HG02840 (cell line): ENCODE measurements around the gene CCDC178.
"Not testable (repeated sequence)": the region's sequence is repeated elsewhere in the genome, so short reads cannot be mapped to it uniquely, and the experiment has no call there.

Experiments
- ATAC-seq: cut with Tn5 transposase; IDR thresholded peaks from one replicate; pipeline ENCODE4 v1.9.1; 2021; ENCODE audit warnings: mild to moderate bottlenecking, moderate library complexity, moderate number of reproducible peaks; ENCODE audit not compliant: unreplicated experiment, low FRiP score

Gene CCDC178

DNA sequence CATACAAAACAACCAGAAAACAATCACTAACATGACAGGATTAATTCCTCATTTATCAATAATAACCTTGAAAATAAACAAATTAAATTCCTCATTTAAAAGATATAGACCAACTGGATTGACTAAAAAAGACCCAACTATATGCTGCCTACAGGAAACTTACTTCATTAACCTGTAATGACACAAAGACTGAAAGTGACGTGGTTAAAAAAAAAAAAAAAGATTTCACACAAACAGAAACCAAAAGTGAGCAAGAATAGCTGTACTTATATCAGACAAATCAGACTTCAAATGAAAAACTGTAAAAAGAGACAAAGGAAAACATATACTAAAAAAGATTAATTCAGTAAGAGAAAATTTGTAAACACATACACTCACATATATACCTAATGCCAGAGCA is 201.2 kb downstream of the CCDC178 start:
- no peak for ATAC-seq

GRCh38 chr18:33232318-33232626 is 208.2 kb downstream of the CCDC178 start:
- ATAC-seq, result no peak

GRCh38 chr18:33231474-33232317 is 208.8 kb downstream of the CCDC178 start:
- no peak for ATAC-seq

GRCh38 chr18:33212363-33212762 is 228.2 kb downstream of the CCDC178 start:
- ATAC-seq, result no peak

DNA sequence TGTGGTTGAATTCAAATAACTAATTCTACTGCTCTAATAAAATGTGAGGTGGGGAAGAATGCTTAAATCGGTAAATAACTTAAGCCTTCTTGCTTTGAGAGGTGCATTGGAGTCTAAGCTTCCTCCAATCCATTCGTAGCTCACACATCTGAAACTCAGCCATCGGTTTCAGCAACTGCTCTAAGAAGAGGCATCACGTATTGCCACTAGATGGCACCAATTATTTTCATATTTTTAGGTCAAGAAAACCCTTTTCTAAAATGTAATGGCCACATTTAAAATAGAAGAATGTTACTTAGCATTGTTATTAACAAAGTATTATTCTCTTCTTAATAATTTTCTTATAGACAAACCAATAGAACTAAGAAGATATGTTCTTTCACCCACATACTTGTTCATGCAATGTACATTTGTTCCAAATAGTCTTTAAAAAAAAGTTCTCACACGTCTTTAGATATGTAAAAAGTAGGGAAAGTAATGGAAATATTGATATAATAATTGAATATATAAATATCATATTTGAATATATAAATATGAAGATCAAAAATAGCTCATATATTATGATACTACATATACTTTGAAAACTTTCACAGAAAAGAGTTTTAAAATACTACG is 229.8 kb downstream of the CCDC178 start:
- ATAC-seq, result no peak

DNA sequence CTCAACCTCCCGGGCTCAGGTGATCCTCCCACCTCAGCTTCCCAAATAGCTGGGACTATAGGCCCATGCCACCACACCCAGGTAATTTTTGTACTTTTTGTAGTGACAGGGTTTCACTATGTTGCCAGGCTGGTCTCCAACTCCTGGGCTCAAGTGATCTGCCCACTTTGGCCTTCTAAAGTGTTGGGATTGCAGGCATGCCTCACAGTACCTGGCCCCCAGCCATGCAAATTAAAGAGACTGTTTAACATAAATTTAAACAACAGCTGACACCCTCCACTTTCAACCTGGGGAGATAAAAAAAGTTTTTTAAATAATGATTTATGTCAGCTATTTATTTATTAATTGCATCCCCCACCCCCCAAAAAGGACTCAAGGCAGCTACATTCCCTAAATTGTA is 234.7 kb downstream of the CCDC178 start:
- no peak for ATAC-seq

- ATAC-seq, result no peak
Observed at GRCh38 chr18:33201509-33201926, 239.0 kb downstream of the CCDC178 start.

DNA sequence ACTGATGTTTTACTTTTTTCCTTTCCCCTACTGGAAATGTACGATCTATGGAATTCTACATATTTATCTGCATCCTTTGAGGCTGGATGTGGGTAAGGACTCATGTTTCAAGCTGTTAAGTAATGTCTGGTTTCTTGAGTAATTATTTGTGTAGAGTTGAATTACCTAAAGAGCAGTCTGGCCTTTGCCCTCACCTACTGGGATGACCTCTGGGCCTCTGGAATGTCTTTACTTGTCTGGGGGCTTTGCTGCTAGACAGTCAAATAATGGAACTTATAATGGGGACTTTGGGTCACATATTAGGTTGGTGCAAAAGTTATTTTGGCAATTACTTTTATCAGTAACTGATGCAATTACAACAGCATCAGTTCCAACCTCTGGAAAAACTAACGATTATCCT is 244.7 kb downstream of the CCDC178 start:
- no peak for ATAC-seq

- ATAC-seq, result no peak
Observed at GRCh38 chr18:33194793-33195192, 245.7 kb downstream of the CCDC178 start.

DNA sequence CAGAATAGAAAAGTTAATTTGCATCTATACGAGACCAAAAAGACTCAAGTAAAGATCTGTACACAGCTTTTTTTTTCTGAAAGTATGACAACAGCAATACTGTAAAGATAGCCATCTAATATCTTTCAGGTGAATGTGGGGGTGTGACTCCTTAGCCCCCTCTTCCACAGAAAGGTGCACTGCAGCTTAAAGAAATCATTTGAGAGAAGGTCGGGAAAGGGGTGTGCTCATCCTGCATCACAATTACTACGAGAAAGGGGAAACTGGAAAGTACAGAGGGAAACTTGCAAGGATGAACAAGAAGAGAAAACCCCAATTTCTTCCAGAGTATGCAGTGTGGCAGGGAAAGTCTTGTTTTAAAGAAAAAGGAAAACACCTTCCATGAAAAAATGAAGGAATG is 255.6 kb downstream of the CCDC178 start:
- ATAC-seq, result no peak

DNA sequence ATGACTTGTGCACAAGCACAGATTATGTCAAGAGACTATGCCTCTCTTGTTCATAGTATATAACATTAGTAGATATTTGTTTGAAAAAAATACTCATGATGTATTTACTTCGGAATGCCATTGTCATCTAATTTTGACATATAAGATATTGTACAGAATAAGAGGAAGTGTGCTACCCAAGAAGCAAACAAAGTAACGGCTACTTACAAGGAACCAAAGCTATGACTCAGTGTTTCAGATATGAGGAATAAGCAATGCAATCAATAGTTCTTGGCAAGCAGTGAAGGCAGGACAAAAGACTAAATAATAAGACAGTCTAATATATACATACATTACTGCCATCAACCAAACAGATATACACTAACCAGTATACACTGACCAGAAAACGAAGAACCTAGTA is 256.3 kb downstream of the CCDC178 start:
- no peak for ATAC-seq

DNA sequence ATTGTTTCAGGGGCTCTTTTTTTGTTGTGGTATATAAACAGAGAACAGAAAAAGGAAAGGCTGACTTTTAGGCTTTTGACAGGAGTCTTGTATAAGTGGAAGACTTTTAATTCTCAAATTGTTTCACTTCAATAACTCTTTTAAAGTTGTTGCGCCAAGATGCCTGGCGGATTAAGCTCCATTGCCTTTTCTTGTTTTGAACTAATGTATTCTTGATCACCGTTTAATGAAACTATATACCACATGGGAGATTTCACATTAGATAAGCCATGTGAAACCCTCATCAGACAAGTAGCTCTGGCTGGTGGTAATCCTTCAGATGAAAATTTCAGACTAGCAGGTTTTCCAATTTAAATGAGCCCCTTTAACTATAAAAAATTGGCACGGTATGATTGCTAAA is 257.4 kb downstream of the CCDC178 start:
- ATAC-seq, result no peak

- ATAC-seq, result no peak
Observed at GRCh38 chr18:33181016-33181415, 259.5 kb downstream of the CCDC178 start.

GRCh38 chr18:33169218-33169617 is 271.3 kb downstream of the CCDC178 start:
- ATAC-seq, result no peak

DNA sequence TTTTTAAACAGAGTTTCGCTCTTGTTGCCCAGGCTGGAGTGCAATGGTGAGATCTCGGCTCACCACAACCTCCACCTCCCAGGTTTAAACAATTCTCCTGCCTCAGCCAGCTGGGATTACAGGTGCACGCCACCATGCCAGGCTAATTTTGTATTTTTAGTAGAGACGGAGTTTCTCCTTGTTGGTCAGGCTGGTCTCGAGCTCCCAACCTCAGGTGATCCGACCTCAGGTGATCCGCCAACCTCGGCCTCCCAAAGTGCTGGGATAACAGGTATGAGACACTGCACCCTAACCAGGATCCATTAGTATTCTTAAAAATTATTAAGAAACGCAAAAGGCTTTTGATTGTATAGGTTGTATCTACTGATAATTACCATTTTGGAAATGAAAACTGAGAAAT is 276.4 kb downstream of the CCDC178 start:
- not testable (repeated sequence) for ATAC-seq

- ATAC-seq, result no peak
Observed at GRCh38 chr18:33161131-33161530, 279.4 kb downstream of the CCDC178 start.

- no peak for ATAC-seq
Observed at GRCh38 chr18:33159151-33159550, 281.4 kb downstream of the CCDC178 start.

DNA sequence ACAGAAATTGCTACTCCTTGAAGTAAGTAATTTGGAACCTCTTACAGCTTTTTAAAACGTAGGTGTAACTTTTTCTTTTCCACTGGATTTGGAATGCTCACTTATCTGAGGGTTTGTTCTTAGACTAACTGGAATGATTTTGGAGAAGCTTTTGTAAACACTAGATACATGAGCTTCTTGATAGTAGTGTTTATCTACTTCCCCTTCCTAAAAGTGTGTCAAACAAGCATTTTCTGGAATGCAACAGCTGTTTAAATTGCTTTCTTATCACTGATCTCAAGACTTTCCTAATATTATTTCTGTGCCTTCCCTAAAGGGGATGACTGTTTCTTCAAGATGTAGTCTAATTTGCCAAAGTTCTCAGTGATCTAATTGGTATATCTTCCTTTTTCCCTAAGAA is 282.6 kb downstream of the CCDC178 start:
- no peak for ATAC-seq

DNA sequence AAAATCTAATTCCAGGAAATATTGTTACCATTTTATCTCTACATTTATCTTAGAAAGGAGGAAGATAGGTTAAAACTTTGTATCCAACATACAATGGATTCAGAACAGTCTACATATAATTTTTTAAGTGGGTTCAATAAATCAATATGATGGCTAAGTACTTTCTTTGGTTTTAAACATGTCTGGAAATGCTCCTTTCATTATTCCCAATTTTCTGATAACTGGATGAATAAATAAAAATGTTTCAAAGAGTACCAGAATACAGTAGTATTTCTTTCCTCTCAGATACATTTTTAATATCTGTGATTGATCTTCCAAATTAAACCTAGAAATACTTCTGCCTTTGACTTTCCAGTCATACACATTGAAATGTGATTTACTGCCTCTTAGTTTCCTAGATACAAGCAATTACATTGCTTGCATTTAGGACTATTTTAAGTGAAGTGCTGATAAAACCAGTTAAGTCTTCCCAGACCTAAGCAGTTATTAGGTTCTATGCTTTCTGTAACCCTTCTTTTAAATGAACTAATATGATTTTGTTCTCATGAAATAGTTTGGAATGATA is 283.5 kb downstream of the CCDC178 start:
- no peak for ATAC-seq

- ATAC-seq, result no peak
Observed at GRCh38 chr18:33154049-33154448, 286.5 kb downstream of the CCDC178 start.

DNA sequence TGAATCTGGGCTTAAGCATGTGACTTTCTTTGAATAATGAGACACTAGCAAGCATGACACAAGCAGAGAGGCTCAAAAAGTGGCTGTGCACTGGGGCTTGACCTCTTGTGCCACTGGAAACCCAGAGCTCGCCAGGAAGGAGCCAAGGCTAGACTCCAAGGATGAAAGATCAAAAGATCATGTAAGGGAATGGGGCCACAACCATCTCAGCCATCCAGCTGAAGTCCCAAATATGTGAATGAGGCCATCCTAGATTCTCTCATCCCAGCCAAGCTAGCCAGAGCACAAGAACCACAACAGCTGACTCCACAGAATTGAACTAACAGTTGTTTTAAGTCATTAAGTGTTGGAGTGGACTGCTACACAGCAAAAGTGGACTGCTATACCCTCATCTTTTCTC is 288.1 kb downstream of the CCDC178 start:
- no peak for ATAC-seq

GRCh38 chr18:33147811-33148210 is 292.7 kb downstream of the CCDC178 start:
- ATAC-seq, result not testable (repeated sequence)
